Mammary epithelial cell (primary cell): ENCODE data around the gene LMAN1.

Experiments used
- CTCF ChIP-seq, 2 donors: IDR thresholded peaks in 1 of 2; conservative IDR thresholded peaks in 1 of 2; 2 replicates each; pipeline ENCODE4 v1.5.1; 2011 to 2012; ENCODE audit warnings: inconsistent platforms in 2 of 2, low read length in 2 of 2, mild to moderate bottlenecking in 2 of 2, control low read depth in 1 of 2, low read depth in 1 of 2; ENCODE audit not compliant: insufficient read depth in 1 of 2; ENCODE audit errors: extremely low read depth in 1 of 2
- EZH2 ChIP-seq: IDR thresholded peaks from 2 replicates; pipeline ENCODE4 v1.6.1; 2012; ENCODE audit warnings: low read length, inconsistent platforms, borderline replicate concordance

DNA sequence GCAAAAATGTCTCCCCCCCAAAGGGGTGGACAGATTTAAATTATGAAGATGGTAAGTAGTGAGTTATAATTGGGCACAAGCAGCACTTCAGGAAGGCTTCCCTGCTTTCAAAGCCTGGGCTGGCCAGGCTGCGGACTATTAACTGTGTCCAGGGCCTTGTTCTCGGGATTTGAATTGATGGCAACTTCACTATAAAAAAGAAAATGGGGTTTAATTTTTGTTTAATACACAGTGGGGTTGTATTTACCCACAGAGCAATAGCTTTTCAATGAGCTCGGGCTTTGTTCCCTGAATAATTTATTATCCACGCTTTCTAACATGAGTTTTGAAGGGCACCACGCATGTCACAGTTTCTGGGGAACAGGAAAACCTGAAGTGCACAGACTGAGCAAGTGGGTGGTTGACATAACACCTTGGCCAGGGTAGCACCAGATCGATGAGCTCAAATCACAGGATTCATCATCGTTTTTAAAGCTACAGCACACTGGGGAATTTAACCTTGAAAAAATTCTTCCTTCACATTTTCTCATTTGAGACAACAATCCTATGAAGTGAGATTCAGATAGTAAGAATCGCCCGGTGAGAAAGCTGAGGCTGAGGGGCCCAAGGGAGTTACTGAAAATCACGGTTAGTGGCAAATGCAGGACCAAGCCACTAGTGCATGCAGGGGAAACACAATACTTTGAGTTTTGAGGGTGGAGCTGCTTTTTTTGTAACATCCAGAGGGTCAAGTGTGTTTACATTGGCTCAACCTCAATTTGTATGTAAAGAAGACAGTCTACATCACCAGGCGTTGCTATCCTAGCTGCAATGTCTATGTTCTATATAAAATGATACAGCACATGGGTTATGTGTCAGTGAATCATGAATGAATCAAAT, 28.9 kb upstream of the LMAN1 start:
- TF ChIP-seq CTCF (conservative IDR thresholded peaks at IDR 0.05 in 1 of 2, IDR thresholded peaks at IDR 0.05 in 1 of 2; ENCODE audit: extremely low read depth in 1 of 2, insufficient read depth in 1 of 2, low read depth in 1 of 2, low read length in 2 of 2) (no peak), EZH2 (no peak)
